Activated CD8-positive, alpha-beta memory T cell treated with anti-CD3 and anti-CD28 coated beads, Interleukin-2, amount 50 U/mL, for 48 hours (primary cell): ENCODE results near the gene BCL7A.

ENCODE experiments used
- DNase-seq: peaks from one replicate; pipeline ENCODE4 v3.0.0-alpha.2; 2020

The BCL7A gene

DNA sequence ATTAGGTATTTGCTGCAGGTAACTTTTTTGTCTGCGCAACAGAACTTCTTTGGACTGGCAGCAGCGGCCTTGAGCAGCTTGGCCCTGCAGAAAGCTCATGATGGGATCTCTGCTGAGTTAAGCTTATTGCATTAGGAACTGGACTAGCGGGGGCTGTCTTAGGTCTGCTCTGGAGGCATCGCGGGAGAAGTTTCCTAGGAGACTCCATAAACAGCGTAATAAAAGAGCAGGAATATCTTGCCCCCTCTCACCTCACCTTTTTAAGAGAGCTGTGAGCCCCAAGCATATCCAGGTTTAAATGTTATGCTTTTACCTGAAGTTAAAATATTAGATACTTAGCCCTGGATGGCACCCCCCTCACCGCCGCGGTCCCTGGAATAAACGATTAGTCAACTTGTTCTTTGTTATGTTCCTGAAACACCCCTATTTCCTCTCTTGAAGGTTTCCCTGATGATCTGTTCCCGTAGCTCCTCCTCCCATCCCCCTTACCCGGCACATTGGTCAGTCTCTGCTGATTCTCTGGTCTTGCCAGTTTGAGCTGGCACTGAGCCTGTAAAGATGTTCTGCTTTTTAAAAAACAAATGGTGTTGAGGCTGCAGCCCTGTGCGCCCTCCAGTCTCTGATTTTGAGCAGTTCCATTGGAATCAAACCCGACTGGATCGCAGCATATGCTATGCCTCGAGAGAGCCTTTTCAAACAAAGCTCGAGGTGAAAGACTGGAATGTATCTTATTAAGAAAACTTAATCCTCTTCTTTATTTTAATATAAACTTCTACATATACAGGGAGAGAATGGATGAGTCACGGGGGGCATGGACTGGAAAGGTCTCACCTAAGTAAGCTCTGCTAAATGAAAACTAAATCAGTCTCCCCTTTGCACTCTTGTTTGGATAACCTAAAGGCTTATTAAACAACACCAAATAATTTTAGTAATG lies 58.7 kb downstream of the BCL7A start:
- DNase-seq = no peak

DNA sequence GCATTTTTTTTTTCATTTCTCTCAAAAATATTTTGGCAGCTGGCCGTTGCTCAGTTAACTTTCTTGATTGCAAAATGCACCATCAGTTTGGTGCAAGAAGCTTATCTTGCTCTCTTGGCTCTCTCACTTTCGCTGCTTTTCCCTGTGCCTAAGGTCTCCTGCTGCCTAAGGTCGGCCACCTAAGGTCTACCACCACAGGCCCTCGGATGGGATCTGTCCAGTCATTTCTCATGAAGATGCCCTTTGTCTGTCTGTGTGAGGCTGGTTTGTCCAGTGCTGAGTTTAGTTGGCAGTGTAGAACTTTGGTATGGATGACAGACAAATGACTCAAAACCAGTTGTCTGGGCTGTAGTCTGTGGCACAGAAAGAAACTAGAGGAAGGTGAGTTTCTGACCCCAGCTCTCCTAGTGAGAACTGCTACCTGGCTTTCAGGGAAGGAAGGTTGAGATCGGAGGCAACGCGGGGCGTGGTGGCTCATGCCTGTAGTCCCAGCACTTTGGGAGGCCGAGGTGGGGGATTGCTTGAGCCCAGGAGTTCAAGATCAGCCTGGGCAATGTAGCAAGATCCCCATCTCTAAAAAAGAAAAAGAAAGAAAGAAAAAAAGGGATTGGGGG lies 59.5 kb downstream of the BCL7A start:
- DNase-seq = no peak

DNA sequence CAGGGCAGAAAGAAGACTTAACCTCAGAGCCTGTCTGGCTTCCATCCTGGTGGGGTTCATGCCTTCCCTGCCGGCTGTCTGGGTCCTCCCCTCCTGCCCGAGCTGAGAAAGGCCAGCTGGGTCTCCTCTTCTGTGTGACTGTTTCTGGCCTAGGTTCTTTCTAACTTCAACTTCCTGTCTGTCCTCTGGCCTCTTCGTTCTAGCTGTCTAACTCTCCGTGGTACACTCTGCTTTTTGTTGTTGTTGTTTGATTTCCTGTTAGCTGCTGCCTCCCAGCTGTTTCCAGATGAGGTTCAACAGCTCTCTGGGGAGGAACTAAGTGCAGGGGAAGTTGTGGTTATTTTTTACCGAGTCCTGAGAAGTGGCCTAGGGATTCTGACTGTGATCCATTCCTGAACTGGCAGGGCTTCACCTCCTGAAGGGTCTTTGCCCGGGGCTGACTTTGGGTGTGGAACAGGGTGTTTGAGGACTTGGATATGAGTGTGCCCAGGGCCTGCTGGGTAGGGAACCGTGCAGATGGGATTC lies 60.1 kb downstream of the BCL7A start:
- DNase-seq = no peak

DNA sequence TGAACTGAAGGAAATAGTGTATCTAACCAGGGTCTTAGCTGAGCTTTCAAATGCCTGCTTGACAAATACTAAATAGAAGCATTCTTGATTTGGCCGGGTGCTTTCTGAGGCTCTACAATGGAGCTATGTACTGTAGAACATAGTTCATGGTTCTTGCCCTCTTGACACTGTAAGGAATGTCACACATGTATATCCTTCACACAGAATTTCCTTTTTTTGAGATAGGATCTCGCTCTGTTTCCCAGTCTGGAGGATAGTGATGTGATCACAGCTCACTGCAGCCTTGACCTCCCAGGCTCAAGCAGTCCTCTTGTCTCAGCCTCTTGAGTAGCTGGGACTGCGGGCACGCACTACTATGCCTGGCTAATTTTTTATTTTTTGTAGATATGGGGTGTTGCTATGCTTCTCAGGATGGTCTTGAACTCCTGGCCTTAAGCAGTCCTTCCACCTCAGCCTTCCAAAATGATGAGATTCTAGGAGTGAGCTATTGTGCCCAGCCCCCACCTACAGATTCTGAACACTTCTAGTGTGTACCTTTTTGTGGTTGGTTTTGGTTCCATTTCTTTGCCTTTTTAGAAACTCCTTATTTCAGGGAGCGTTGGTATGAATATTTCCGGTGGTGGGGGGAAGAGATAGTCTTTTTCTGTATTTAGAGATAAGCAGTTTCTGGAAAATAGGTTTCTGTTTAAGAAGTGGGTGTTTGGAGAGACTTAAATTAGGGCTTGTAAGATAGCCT lies 61.1 kb downstream of the BCL7A start:
- DNase-seq = no peak

DNA sequence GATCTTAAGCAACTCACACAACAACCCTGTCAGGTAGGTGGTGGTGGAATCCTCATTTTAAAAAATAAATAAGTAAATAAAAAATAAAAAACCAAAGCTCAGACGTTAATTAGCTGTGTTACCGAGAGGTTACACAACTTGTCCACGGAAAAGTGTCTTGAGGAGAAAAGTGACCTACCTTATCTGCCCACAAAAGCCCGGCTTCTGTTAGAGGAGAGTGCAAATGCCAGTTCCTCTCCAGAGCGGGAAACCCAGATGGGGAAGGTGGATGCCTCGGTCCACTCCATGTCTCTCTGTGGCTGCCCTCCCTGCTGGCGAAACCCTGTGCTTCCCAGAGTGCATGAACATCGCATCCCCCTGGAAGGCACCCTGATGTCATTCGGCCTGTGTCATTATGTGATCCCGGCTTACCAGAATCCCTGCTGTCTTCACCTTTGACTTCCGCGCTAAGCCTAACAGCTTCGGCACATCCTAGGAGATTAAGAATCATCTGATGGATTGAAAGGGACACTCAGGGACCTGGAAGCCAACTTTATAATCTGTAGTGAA lies 63.2 kb downstream of the BCL7A start:
- DNase-seq = no peak

DNA sequence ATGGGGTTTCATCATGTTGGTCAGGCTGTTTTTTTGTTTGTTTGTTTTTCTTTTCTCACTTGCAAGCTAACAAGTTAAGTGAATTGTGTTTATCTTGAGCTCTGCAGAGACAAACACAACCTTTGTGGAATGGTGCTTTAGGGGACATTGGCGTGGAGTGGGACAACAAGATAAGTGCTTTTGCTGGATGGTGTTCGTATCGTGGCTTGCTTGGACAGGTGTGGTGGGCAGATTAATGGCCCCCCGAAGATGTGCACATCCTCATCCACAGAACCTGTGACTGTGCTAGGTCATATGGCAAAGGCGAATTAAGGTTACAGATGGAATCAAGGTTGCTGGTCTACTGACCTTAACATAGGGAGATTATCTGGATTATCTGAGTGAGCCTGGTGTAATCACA lies 63.9 kb downstream of the BCL7A start:
- DNase-seq = no peak

DNA sequence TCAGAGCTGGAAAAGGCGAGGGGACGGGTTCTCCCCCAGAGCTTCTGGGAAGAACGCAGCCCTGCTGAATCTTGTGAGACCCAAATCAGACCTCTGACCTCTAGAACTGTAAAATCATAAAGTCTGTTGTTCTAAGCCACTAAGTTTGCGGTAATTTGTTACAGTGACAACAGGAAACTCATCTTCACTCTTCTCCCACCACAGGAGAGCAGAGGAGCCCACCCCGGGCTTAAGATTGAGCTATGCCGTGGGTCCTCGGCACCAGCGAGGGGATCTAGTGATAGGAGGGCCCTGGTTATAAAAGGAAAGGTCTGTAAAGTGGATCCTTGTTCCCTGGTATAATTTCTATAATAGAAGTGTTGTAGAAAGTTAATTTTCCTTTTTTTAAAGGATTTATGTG lies 64.4 kb downstream of the BCL7A start:
- no peak for DNase-seq

DNA sequence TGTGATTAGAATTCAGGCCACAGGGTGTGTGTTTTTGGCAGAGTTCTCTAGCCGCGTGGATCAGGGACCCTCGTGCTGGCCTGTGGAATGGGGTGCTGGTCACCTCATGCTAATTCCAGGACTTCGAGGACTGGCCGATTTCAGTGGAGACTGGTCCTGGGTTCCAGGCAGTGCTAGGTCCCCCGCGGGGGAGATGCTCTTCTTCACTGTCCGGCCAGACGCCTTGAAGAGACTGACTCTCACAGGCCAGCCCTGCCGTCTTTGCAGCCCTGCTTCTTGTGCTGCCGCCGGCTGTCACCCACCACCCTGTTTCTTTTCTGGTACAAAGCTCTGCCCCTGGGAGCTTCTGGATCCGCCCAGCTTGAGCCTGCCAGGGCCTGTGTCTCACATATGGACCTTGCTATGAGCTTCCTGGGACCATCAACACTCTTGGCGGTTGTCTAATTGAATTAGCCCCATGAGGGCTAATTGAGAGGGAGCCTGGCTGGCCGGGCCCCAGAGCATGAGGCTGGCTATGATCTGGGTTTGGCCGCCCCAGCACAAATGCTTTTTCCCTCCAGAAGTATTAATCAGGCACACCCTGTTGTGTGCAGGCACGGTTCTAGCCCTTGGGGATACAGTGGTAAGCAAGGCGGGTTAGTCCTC lies 65.1 kb downstream of the BCL7A start:
- no peak for DNase-seq

DNA sequence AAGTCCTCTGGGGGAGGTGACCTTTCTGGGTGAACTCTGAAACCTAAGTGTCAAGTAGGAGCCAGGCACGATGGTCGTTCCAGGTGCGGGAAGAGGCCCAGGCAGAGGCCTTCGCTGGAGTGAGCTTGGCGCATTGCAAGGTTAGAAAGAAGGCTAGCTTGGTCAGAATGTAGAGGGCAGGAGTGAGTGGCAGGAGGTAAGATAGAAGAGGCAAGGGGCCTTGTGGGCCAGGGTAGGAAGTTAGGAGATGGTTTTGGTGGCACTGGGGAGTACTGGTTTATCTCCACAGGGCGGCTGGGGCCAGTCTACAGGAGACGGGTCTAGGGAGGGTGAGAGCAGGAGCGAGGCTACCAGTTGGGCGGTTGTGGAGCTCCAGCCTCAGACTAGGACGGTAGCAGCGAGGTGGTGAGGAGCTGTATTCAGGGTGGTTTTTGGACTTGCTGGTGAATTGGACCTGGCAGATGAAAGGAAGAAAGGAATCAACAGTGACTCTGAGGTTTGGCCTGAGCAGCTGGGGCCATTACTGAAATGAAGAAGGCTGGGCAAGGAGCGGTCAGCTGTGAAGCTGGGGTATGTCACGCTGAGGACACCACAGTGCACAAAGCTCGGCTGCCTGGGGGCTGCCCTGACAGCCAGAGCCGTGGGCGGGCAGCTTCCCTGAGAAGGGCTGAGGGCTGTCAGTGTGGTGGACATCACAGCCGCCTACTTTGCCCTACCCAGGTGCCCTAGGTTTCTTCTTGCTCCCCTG lies 65.9 kb downstream of the BCL7A start:
- no peak for DNase-seq

DNA sequence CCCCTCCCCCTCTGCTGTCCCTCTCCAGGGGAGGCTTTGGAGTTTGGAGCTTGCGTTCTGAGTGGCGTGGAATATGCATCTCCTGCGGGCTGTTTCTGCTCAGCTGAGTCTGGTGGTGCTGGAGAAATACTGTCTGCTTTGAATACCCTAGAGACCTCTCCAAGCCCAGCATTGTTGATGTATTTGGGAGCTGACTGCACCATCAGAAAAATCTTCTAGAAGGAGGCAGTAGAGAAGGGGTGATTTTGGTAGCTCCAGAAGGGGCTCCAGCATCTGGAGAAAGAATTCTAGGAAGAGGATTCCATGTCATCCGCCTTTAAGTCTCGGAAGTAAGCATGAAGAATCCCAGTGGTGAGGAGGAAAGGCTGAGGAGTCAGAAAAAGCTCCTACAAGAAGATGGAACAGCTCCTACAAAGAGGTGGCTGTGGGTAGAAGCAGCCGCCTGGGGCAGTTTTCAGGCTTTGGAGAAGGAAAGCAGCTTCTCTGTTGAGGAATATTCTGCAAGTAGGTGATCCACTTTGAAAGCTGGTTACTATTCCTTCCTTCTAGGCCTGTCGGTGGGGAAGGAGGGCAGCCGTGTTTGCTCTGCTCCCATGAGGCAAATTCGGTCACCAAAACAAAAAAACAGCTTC lies 66.6 kb downstream of the BCL7A start:
- DNase-seq = no peak

DNA sequence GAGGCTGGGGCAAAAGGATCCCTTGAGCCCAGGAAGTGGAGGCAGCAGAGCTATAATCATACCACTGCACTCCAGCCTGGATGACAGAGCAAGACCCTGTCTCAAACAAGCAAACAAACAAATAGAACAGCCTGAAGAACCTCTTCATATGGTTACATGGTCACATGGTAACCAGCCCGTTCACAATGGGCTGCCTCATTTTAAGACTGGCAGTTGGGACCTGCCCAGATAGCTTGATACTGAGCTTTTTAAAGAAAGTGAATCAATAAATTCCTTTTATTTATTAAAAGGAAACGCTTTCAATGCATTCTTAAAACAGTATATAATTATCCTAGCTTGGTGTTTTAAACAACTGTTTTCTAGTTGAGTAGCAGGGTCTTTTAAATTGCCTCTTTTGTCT lies 67.4 kb downstream of the BCL7A start:
- no peak for DNase-seq

DNA sequence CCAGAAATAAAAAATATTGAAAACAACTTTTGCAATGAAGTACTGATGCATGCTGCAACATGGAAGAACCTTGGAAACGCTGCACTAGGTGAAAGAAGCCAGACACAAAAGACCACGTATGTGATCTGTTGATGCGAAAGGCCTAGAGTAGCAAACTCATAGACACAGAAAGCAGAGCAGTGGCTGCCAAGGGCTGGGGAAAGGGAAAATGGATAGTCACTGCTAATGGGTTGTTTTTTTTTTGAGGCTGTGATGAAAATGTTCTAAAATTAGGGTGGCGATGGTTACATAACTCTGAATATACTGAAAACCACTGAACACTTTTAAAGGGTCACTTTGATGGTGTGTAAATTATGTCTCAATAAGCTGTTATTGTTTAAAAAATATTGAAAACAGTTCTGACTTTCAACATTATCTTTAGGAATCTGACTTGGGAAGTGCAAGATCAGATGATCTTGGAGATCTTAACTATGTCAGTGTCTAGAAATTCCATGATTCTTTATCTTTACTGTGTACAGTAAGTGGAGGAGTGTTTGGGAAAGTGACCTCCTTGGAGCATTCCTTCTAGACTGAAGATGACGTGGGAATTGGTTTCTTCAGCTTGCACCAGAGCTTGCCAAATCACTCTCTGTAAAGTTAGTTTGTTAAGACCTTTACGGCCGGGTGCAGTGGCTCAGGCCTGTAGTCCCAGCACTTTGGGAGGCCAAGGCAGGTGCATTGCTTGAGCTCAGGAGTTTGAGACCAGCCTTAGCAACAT lies 69.3 kb downstream of the BCL7A start:
- DNase-seq = no peak

DNA sequence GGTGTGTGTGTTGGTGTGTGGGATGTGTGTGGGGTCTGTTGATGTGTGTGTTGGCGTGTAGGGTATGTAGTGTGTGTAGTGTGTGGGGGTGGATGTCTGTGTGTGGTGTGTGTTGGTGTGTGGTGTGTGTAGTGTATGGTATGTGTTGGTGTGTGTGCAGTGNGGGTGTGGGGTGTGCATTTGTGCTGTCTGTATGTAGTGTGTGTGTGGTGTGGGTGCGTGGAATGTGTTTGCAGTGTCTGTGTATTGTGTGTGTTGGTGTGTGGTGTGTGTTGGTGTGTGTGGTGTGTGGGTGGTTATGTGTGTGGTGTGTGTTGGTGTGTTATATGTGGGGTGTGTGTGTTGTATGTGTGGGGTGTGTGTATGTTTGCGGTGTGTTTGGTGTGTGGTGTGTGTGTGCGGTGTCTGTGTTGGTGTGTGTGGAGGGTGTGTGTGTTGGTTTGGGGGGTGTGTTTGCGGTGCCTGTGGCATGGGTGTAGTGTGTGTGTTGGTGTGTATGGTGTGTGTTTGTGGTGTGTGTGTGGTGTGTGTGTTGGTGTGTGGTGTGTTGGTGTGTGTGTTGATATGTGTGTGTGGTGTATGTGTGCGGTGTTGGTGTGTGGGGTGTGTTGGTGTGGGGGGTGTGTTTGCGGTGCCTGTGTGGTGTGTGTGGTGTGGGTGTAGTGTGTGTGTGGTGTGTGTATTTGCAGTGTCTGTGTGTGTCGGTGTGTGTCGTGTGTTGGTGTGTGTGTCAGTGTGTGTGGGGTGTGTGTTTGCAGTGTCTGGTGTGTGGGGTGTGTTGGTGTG lies 71.6 kb downstream of the BCL7A start:
- no peak for DNase-seq

DNA sequence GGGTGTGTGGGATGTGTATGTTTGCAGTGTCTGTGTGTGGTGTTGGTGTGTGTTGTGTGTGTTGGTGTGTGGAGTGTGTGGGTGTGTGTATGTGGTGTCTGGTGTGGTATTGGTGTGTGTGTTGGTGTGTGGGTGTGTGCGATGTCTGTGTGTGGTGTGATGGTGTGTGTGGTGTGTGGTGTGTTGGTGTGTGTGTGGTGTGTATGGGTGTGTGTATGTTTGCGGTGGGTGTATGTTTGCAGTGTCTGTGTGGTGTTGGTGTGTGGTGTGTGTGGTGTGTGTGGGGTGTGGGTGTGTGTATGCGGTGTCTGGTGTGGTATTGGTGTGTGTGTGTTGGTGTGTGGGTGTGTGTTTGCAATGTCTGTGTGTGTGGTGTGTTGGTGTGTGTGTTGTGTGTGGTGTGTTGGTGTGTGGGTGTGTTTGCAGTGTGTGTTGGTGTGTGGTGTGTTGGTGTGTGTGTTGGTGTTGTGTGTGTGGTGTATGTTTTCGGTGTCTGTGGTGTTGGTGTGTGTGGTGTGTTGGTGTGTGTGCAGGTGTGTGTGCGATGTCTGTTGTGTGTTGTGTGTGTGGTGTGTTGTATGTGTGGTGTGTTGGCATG lies 72.6 kb downstream of the BCL7A start:
- DNase-seq = no peak

DNA sequence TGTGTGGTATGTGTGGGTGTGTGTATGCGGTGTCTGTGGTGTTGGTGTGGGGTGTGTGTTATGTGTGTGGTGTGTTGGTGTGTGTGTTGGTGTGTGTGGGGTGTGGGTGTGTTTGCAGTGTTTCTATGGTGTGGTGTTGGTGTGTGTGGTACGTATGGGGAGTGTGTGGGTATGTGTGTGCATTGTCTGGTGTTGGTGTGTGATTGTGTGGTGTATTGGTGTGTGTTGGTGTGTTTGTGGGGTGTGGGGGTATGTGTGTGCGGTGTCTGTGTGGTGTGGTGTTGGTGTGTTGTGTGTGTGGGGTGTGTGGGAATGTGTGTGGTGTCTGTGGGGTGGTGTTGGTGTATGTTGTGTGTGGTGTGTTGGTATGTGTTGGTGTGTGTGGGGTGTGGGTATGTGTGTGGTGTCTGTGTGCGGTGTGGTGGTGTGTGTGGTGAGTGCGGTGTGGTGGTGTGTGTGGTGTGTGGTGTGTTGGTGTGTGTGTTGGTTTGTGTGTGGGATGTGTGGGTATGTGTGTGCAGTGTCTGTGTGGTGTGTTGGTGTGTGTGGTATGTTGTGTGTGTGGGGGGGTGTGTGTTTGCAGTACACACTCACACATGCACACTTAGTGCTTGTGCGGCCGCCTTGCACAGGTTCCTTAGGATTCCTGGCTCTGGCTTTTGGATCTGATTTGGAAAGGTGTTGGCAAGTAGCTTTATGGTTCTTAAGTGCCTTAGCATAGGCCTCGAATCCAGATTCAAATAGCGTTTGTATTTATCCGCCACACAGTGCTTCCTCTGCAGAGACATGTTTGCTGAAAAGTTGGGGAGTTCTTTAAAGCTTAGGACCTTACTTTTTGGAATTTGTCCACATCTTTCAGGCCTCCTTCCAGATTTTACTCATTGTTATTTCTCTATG lies 73.3 kb downstream of the BCL7A start:
- DNase-seq = no peak

DNA sequence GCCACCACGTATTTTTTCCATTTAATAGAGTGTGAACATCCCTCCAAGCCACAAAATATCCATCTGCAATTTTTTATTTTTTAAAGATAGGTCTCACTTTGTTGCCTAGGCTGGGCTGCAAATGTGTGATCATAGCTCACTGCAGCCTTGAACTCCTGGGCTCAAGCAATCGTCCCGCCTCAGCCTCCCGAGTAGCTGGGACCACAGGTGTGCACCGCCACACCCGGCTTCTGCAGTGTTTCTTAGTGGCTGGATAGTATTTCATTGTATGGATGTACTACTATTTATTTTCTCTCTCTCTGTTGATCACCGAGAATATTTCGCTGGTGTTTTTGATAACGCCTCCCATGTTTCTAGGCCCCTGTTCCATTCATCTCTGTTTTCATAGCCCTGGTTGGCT lies 74.3 kb downstream of the BCL7A start:
- DNase-seq = no peak

DNA sequence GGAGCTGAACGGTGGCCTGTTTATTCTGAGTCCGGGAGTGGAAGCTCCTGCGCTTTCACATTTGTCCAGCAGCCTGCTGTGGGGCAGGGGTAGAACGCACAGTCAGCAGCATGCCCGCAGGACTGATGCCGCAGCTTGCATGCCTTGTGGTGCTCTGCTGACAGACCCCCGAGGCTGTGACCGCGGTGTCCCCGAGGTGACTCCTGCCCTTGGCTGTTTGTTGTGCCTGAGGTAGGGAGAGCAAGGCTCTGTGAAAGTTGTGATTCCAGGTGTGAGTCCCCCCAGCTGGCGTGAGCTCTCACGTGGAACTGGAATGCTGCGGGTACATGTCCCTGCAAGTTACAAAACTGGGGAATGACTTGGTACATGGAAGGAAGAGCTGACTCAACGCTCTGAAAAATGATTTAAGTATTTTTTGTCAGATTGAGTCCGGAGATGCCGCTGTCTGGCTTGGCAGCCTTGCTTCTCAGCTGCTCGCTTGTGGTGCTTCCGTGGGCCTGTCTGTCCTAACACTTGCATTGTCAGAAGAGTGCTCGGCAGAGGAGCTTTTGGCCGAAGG lies 75.0 kb downstream of the BCL7A start:
- no peak for DNase-seq

DNA sequence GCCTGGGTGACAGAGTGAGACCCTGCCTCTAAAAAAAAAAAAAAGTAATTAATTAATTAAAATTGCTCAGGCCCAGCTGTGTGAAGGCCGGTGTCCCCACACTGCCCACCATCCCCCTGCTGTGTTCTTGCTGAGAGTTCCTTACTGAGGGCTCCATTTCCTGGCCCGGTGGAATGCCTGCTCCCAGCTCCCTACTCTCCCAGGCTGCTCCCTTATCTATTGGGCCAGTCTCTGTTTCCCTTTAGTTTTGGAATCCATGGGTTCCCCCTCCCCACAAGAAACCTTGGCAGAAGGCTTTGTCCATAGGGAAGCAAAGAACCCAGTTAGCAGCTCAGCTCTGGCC lies 75.9 kb downstream of the BCL7A start:
- no peak for DNase-seq
